ENCODE results near the gene CEMIP. TPM values are rescaled to one million over a fixed set of nuclear protein-coding genes. Genes with fewer than 3 reads are reported as not detected.
"Not testable (repeated sequence)": the region's sequence is repeated elsewhere in the genome, so short reads cannot be mapped to it uniquely, and the experiment has no call there.

Gene CEMIP
- total RNA-seq, 4 donors from 2014 or later, result 0.04 TPM; not detected in 3

GRCh38 chr15:80957976-80958375, 178.8 kb downstream of the CEMIP start:
- Histone ChIP-seq H3K27me3 (no peaks in the 10 kb centered on the region), H3K36me3 (peaks cover 0 to 8% of the 10 kb centered on the region in 2 donors), H3K27ac (no peak overlapping the region), H3K4me3 (no peak overlapping the region), H3K4me1 (no peaks in the 10 kb centered on the region), H3K9me3 (no peaks in the 10 kb centered on the region)
- in situ Hi-C loops (cut with MboI; ENCODE audit: low sequenced_read_pairs in 4 of 4), result loop anchor here in 2 of 4 donors (25.0 kb wide), 2 partner anchors 171 to 396 kb away; partner anchors contain the start of gene CEMIP (in 1 of the 2)
- intact Hi-C loops (cut with DNase I; ENCODE audit: low total_unique reads), result no loop called here
- DNase-seq (no peak), ATAC-seq (no peak)
- TF ChIP-seq CTCF (IDR thresholded peaks at IDR 0.05 in 4 of 5, conservative IDR thresholded peaks at IDR 0.05 in 1 of 5), result no peak
- TF ChIP-seq POLR2A (IDR thresholded peaks at IDR 0.05), result no peak

- Histone ChIP-seq H3K27ac (no peak overlapping the region), H3K4me1 (no peaks in the 10 kb centered on the region), H3K27me3 (no peaks in the 10 kb centered on the region), H3K9me3 (no peaks in the 10 kb centered on the region), H3K4me3 (no peak overlapping the region), H3K36me3 (peaks cover 0 to 8% of the 10 kb centered on the region in 2 donors)
- in situ Hi-C loops (cut with MboI; ENCODE audit: low sequenced_read_pairs in 4 of 4) (loop anchor here in 2 of 4 donors (25.0 kb wide), 2 partner anchors 172 to 397 kb away; partner anchors contain the start of gene CEMIP (in 1 of the 2)), intact Hi-C loops (cut with DNase I; ENCODE audit: low total_unique reads) (no loop called here)
- ATAC-seq (no peak), DNase-seq (no peak)
- TF ChIP-seq POLR2A (IDR thresholded peaks at IDR 0.05) (no peak), CTCF (IDR thresholded peaks at IDR 0.05 in 4 of 5, conservative IDR thresholded peaks at IDR 0.05 in 1 of 5) (no peak)
Observed at GRCh38 chr15:80958818-80959495, 179.8 kb downstream of the CEMIP start.

- intact Hi-C loops (cut with DNase I; ENCODE audit: low total_unique reads), result loop anchor here (5.0 kb wide), 1 partner anchor 188 kb away; the partner anchor contains the start of gene CEMIP
- not testable (repeated sequence) for H3K27ac ChIP-seq, H3K4me1 ChIP-seq, H3K36me3 ChIP-seq, H3K4me3 ChIP-seq, DNase-seq, ATAC-seq, H3K9me3 ChIP-seq, H3K27me3 ChIP-seq
- in situ Hi-C loops (cut with MboI; ENCODE audit: low sequenced_read_pairs in 4 of 4), result loop anchor here in 2 of 4 donors (25.0 kb wide), 2 partner anchors 178 to 403 kb away; partner anchors contain the start of gene CEMIP (in 1 of the 2)
Observed at GRCh38 chr15:80965454-80965853, 186.3 kb downstream of the CEMIP start.

GRCh38 chr15:80966431-80967197, 187.4 kb downstream of the CEMIP start:
- H3K27ac ChIP-seq, result no peak overlapping the region
- TF ChIP-seq POLR2A (IDR thresholded peaks at IDR 0.05) (no peak), CTCF (IDR thresholded peaks at IDR 0.05 in 4 of 5, conservative IDR thresholded peaks at IDR 0.05 in 1 of 5) (no peak)
- intact Hi-C loops (cut with DNase I; ENCODE audit: low total_unique reads) (loop anchor here (5.0 kb wide), 1 partner anchor 189 kb away; the partner anchor contains the start of gene CEMIP), in situ Hi-C loops (cut with MboI; ENCODE audit: low sequenced_read_pairs in 4 of 4) (loop anchor here in 2 of 4 donors (25.0 kb wide), 2 partner anchors 179 to 404 kb away; partner anchors contain the start of gene CEMIP (in 1 of the 2))
- H3K9me3 ChIP-seq, result peaks cover 0 to 4% (median 0%) of the 10 kb centered on the region in 3 donors
- no peak overlapping the region for H3K4me3 ChIP-seq
- peaks cover 0 to 7% of the 10 kb centered on the region in 2 donors for H3K36me3 ChIP-seq
- H3K27me3 ChIP-seq, result no peaks in the 10 kb centered on the region
- ATAC-seq (no peak), DNase-seq (no peak)
- H3K4me1 ChIP-seq, result no peaks in the 10 kb centered on the region

GRCh38 chr15:80967451-80967850, 188.3 kb downstream of the CEMIP start:
- peaks cover 0 to 4% (median 0%) of the 10 kb centered on the region in 3 donors for H3K9me3 ChIP-seq
- no peaks in the 10 kb centered on the region for H3K27me3 ChIP-seq
- H3K4me3 ChIP-seq, result no peak overlapping the region
- in situ Hi-C loops (cut with MboI; ENCODE audit: low sequenced_read_pairs in 4 of 4) (loop anchor here in 2 of 4 donors (25.0 kb wide), 2 partner anchors 180 to 405 kb away; partner anchors contain the start of gene CEMIP (in 1 of the 2)), intact Hi-C loops (cut with DNase I; ENCODE audit: low total_unique reads) (loop anchor here (5.0 kb wide), 1 partner anchor 190 kb away; the partner anchor contains the start of gene CEMIP)
- DNase-seq, result no peak
- H3K36me3 ChIP-seq, result peaks cover 0 to 7% of the 10 kb centered on the region in 2 donors
- no peak overlapping the region for H3K27ac ChIP-seq
- no peak for TF ChIP-seq POLR2A (IDR thresholded peaks at IDR 0.05)
- TF ChIP-seq CTCF (IDR thresholded peaks at IDR 0.05 in 4 of 5, conservative IDR thresholded peaks at IDR 0.05 in 1 of 5), result no peak
- H3K4me1 ChIP-seq, result no peaks in the 10 kb centered on the region
- ATAC-seq, result no peak
